ENCODE data around the gene BTBD10.
A peak's percentile ranks its signal among the peaks of the same experiment; 100 is the strongest.

Gene BTBD10

GRCh38 chr11:13373216-13373615, 89.8 kb downstream of the BTBD10 start:
- no peak for DNase-seq

- DNase-seq: no peak
Measured at GRCh38 chr11:13368041-13368446, 95.0 kb downstream of the BTBD10 start.

- DNase-seq: no peak
Measured at GRCh38 chr11:13367115-13367514, 95.9 kb downstream of the BTBD10 start.

GRCh38 chr11:13366266-13367026, 96.6 kb downstream of the BTBD10 start:
- no peak for DNase-seq

- no peak for DNase-seq
Measured at GRCh38 chr11:13364388-13364787, 98.6 kb downstream of the BTBD10 start.

- DNase-seq: no peak
Measured at GRCh38 chr11:13362596-13363109, 100.4 kb downstream of the BTBD10 start.

- DNase-seq: no peak
Measured at GRCh38 chr11:13358596-13359270, 104.3 kb downstream of the BTBD10 start.

- no peak for DNase-seq
Measured at GRCh38 chr11:13357232-13357631, 105.8 kb downstream of the BTBD10 start.

- no peak for DNase-seq
Measured at GRCh38 chr11:13355191-13355590, 107.8 kb downstream of the BTBD10 start.

- no peak for DNase-seq
Measured at GRCh38 chr11:13354335-13354734, 108.7 kb downstream of the BTBD10 start.

- DNase-seq: no peak
Measured at GRCh38 chr11:13352711-13353110, 110.3 kb downstream of the BTBD10 start.

GRCh38 chr11:13349581-13349980, 113.4 kb downstream of the BTBD10 start:
- DNase-seq: no peak

GRCh38 chr11:13349046-13349445, 114.0 kb downstream of the BTBD10 start:
- no peak for DNase-seq

GRCh38 chr11:13348305-13348704, 114.7 kb downstream of the BTBD10 start:
- no peak for DNase-seq

- DNase-seq: no peak
Measured at GRCh38 chr11:13347901-13348300, 115.1 kb downstream of the BTBD10 start.

- DNase-seq: no peak
Measured at GRCh38 chr11:13346470-13346869, 116.6 kb downstream of the BTBD10 start.

- no peak for DNase-seq
Measured at GRCh38 chr11:13344818-13345217, 118.2 kb downstream of the BTBD10 start.

- peak; percentile 73 for DNase-seq
Measured at GRCh38 chr11:13343931-13344717, 118.9 kb downstream of the BTBD10 start.

GRCh38 chr11:13343067-13343466, 120.0 kb downstream of the BTBD10 start:
- DNase-seq: no peak

GRCh38 chr11:13341026-13341425, 122.0 kb downstream of the BTBD10 start:
- no peak for DNase-seq

GRCh38 chr11:13339195-13340153, 123.5 kb downstream of the BTBD10 start:
- no peak for DNase-seq

GRCh38 chr11:13338427-13339069, 124.5 kb downstream of the BTBD10 start:
- DNase-seq: peak; percentile 40

Data from NCI-H2029 (cell line).